NCI-H82 (cell line): ENCODE results near the gene MT1M.
"Not testable (repeated sequence)": the region's sequence is repeated elsewhere in the genome, so short reads cannot be mapped to it uniquely, and the experiment has no call there.

Experiments used
- DNase-seq: peaks from one replicate; lab custom pipeline; 2025; lab: John Stamatoyannopoulos, UW

Gene MT1M

DNA sequence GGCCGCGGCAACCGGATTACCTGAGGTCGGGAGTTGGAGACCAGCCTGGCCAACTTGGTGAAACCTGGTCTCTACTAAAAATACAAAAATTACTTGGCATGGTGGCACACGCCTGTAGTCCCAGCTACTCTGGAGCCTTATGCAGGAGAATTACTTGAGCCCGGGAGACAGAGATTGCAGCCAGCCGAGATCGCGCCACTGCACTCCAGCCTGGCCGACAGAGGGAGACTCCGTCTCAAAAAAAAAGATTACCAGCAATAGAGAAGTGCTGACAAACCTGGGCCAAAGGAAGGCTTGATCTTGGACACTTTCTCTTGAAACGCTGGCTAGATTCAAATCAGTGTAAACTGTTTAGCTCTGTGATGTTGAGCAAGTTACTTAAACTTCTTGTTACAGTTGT lies 41.5 kb downstream of the MT1M start:
- DNase-seq = peak; percentile 44

- not testable (repeated sequence) for DNase-seq
Observed at GRCh38 chr16:56674570-56674969, 42.1 kb downstream of the MT1M start.

DNA sequence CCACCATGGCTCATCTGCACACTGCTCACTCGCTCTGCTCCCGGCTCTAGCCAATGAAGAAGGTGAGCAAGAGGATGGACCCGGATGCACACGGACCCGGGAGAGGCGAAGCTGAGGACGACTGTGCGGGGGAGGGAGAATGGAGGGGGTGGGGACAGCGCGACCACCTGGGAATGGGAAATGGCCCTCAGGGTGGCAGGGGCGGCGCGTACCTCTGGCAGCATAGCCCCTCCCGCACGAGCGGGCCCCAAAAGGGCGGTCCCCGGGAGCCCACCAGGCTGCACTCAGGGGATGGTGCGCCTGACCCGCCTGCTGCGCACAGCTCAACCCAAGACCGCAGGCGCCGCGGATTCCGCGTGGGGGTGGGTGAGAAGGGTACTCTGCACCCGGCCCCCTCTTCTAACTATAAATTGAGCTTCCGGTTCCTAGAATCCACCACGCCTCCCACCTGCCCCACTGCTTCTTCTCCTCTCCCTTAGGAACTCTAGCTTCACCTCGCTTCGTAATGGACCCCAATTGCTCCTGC lies 43.3 kb downstream of the MT1M start:
- DNase-seq = no peak

- DNase-seq = no peak
Observed at GRCh38 chr16:56677474-56677873, 45.0 kb downstream of the MT1M start.

DNA sequence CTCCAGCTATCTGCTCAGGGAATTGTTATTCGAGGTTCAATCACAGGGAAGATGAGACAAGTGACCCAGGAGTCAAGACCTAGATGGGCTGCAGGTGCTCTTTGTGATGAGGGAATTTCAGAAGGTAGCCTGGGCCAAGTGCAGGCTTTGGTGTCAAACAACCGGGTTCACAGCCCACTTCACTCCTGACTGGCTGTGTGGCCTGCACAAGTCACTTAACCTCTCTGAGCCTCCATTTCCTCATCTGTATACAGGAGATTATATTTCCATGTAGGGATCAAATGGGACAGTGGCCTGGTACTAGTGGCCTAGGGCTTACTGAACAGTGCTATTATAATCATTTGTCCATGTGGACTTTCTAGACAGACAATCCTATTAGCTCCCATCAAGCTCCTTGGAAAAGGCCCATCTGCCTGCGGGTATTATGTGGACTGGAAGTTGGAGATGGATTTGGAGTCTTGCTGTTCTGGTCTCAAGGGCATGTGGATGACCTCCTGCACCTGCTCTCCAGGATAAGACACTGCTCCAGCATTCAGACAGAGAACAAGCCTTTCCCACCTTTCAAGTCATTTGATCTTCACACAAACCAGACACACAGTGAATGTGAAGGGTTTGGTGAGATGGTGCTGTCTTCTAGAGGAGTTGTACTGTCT lies 46.7 kb downstream of the MT1M start:
- DNase-seq = peak; percentile 92

- DNase-seq = no peak
Observed at GRCh38 chr16:56679818-56680217, 47.4 kb downstream of the MT1M start.

- peak; percentile 78 for DNase-seq
Observed at GRCh38 chr16:56681939-56682702, 49.7 kb downstream of the MT1M start, which contains the start of gene MT1X. MT1X (plus strand) TSS chr16:56682470; CDS start chr16:56682541, 71 bp downstream.

GRCh38 chr16:56682703-56683397 lies 50.4 kb downstream of the MT1M start:
- peak; percentile 4 for DNase-seq
